ENCODE measurements around the gene BABAM2. TPM values are rescaled to one million over a fixed set of nuclear protein-coding genes. Genes with fewer than 3 reads are reported as not detected.

Gene BABAM2
- total and polyA plus RNA-seq, 10 of the 15 experiments (the other 5 are each of a cell fraction or from before 2014, with no cell fraction given): 30.7 to 59.9 (median 44.5) TPM

GRCh38 chr2:27929916-27930486 lies 39.5 kb downstream of the BABAM2 start (continued):
- TF ChIP-seq ESRRA (IDR thresholded peaks at IDR 0.05; ENCODE audit: low read length): no peak
- TF ChIP-seq ATF7 (IDR thresholded peaks at IDR 0.05; ENCODE audit: low read depth): no peak
- no peak for TF ChIP-seq MTA3 (IDR thresholded peaks at IDR 0.05; ENCODE audit: borderline replicate concordance, low read length)
- TF ChIP-seq CREM (IDR thresholded peaks at IDR 0.05; ENCODE audit: low read depth): no peak

- RAD21 ChIA-PET (ENCODE audit: unreplicated experiment): no interaction called here
- intact Hi-C loops (cut with micrococcal nuclease; ENCODE audit: unreplicated experiment): no loop called here
- SMC1A ChIA-PET (ENCODE audit: uncharacterized antibody, unreplicated experiment): no interaction called here
- Histone ChIP-seq H2AFZ (ENCODE audit: control insufficient read depth, low read depth, low read length) (no peak overlapping the region), H3K9me3 (replicated peaks; ENCODE audit: control insufficient read depth, insufficient read depth, low read length) (no peaks in the 10 kb centered on the region), H3K4me3 (no peak overlapping the region), H3K9ac (ENCODE audit: control insufficient read depth, insufficient read depth, low read length) (no peak overlapping the region), H3K27ac (ENCODE audit: control insufficient read depth, insufficient read depth) (no peak overlapping the region), H3K4me1 (ENCODE audit: control insufficient read depth, insufficient read depth, low read length) (no peaks in the 10 kb centered on the region), H4K20me1 (ENCODE audit: control insufficient read depth, insufficient read depth) (no peaks in the 10 kb centered on the region), H3K36me3 (ENCODE audit: control insufficient read depth in 2 of 2, insufficient read depth in 2 of 2, low read length in 1 of 2) (no peaks in the 10 kb centered on the region; a peak in 2 of 4 replicates), H3K79me2 (ENCODE audit: control insufficient read depth, insufficient read depth, low read length) (no peaks in the 10 kb centered on the region), H3K4me2 (ENCODE audit: control insufficient read depth, insufficient read depth) (no peak overlapping the region), H3K27me3 (replicated peaks in 1 of 2; ENCODE audit: control insufficient read depth in 2 of 2, insufficient read depth in 2 of 2, low read length in 1 of 2) (no peaks in the 10 kb centered on the region)
- CTCF ChIA-PET: no interaction called here
- FAIRE-seq (no peak), DNase-seq (ENCODE audit: low read depth, low spot score) (no peak), ATAC-seq (no peak)
- in situ Hi-C loops (cut with MboI): no loop called here
- POLR2A ChIA-PET: no interaction called here
- TF ChIP-seq HDAC2 (IDR thresholded peaks at IDR 0.05) (no peak), CBX5 (IDR thresholded peaks at IDR 0.05; ENCODE audit: low read depth) (no peak), ASH2L (IDR thresholded peaks at IDR 0.05; ENCODE audit: borderline replicate concordance, low read depth) (no peak), RFX5 (IDR thresholded peaks at IDR 0.05; ENCODE audit: low read depth, low read length) (no peak), CHD2 (IDR thresholded peaks at IDR 0.05; ENCODE audit: borderline replicate concordance, low read depth, low read length) (no peak), POU2F2 (IDR thresholded peaks at IDR 0.05; ENCODE audit: borderline replicate concordance, low read depth, low read length) (no peak), PRDM15 (CRISPR knock-in tag; IDR thresholded peaks at IDR 0.05) (no peak)
- WGBS (ENCODE audit: insufficient coverage, insufficient replicate concordance, low lambda C conversion rate, missing lambda C conversion rate): 97% methylated on average over 4 of the region's 4 CpGs
- BruUV-seq (replicated peaks): no TSS peak
These were observed 40.9 kb downstream of the BABAM2 start for GRCh38 chr2:27931361-27931950.
